GM18868 (cell line): Measurements from ENCODE around the gene WSB1.
A peak's percentile ranks its signal among the peaks of the same experiment; 100 is the strongest.
"Not testable (repeated sequence)": the region's sequence is repeated elsewhere in the genome, so short reads cannot be mapped to it uniquely, and the experiment has no call there.

ENCODE experiments used
- ATAC-seq: cut with Tn5 transposase; IDR thresholded peaks from one replicate; pipeline ENCODE4 v1.9.1; 2021; ENCODE audit warnings: mild to moderate bottlenecking, moderate library complexity; ENCODE audit not compliant: unreplicated experiment

The WSB1 gene, protein sequence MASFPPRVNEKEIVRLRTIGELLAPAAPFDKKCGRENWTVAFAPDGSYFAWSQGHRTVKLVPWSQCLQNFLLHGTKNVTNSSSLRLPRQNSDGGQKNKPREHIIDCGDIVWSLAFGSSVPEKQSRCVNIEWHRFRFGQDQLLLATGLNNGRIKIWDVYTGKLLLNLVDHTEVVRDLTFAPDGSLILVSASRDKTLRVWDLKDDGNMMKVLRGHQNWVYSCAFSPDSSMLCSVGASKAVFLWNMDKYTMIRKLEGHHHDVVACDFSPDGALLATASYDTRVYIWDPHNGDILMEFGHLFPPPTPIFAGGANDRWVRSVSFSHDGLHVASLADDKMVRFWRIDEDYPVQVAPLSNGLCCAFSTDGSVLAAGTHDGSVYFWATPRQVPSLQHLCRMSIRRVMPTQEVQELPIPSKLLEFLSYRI

DNA sequence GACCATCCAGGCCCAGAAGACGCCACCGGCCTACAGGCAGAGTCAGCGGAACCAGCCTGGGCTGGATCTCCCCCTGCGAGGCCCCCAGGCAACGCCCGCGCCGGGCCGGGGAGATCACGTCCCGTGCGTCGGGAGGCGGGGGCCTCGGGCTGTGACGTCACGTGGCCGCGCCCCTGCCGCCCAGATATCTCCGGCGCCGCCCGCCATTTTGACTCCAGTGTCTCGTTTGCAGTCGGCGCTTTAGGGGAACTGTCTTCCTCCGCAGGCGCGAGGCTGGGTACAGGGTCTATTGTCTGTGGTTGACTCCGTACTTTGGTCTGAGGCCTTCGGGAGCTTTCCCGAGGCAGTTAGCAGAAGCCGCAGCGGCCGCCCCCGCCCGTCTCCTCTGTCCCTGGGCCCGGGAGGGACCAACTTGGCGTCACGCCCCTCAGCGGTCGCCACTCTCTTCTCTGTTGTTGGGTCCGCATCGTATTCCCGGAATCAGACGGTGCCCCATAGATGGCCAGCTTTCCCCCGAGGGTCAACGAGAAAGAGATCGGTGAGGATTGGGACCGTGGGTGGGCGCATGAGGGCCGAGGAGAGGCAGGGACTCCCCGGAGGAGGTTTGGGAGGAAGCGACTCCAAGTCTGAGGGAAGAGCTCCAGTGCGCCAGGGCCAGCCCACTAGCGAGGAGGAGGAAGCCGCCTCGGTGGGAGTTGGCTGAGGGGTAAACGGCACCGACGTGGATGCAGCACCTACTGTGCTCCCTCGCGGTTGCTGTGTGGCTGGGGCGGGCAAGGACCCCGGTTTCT is at the start of gene WSB1:
WSB1 (plus strand) TSS at position 217 of the 791 bp plus-strand sequence; CDS start at position 499, 282 bp downstream.
- ATAC-seq, result peak; percentile 80

DNA sequence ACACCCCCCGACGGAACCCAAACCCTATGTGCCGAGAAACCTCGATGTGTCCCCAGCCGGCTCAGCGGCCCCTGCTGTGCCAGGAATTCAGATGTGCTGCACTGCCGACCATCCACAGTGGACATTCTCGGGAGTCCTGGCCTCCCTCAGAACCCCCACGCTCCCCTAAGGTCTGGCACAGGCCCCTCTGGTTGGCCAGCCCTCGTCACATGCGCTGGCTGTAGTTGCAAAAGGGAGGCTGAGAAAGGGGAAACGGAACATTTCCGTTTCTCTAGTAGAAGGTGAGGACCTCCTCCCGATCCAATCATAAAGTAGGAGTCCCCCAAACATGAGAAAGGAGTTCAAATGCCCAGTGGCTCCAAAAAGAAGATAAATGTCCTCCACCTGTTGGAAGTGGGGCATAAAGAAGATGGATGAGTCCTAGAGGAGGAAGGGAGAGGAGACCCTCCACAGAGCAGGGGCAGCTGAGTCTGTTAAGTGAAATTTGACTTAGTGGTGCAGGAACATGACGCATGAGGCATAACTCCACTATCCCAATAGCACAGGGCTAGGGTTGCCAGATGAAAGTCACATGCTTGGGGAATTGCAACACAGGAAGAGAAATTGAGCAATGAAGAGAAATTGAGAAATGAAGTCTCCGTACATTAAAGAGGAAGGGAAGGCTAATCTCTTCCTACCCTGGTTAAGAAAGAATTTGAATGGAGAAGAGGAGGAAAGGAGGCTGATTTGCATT is 49.3 kb upstream of the WSB1 start:
- no peak for ATAC-seq

DNA sequence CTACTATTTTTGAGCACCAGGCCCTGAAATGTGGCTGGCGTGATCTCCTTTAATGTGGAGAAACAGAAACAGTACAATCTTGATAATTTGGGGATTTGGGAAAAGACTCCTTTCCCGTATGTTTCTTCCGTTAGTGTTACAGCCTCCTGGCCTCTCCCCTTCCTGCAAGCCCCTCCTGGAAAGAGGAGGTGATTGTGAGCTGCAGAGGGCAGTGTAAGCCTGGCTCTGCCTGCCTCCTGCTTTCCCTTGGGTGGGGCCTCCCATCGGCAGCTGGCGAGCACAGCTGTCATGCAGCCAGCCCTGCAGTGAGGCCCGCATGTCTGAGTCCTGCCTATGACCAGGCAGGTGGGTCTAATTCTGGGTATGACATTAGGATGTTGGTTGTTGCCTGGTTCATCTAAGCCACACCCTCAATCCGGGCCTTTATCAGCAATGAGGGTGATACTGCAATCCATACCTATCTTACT is 48.7 kb upstream of the WSB1 start:
- peak; percentile 89 for ATAC-seq

DNA sequence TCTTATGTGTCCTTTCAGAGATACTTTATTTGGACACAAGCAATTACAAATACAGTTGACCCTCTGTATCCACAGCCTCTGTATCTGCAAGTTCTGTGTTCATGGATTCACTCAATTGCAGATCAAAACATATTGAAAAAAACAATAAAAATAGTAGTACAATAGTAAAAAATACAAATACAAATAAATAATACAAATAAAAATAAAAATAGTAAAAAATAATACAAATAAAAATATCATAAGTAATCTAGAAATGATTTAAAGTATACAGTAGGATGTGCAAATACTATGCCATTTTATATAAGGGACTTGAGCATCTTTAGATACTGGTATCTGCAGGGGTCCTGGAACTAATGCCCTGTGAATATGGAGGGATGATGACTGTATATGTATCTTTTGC is 47.4 kb upstream of the WSB1 start:
- ATAC-seq, result no peak

DNA sequence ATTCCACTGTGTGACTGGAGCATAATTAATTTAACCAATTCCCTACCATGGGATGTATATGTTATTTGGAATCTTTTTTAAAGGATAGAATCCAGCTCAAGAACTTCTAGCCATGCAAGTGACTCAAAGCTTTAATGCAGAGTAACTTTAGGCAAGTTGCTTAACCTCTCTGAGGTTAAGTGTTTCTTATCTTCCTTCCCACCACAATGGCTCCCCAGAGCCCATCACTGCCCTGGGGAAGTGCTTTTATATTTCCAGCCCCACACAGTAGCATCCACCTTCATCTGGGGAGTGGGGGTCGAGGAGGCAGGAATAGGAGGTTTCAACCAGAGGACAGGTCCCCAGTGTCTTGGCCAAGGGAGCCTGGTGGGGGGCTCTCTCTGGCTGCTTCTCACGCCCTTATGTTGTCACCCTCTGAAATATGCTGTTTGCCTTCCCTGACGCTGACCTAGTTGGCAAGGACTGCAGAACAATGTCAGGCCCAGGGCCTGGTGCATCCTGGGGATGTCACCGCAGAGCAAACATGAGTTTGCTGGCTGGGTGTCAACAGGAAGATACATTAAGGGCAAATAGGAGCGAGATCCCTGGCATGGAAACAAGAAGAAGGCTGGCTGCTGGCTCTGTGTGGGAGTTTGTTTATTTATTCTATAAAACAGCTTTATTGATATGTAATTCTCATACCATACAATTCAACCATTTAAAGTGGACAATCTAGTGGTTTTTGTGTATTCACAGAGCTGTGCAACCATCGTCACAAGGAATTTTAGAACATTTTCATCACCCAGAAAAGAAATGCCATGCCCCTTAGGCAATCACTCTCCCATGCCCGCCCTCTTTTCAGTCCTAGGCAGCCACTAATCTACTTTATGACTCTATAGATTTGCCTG is 46.6 kb upstream of the WSB1 start:
- no peak for ATAC-seq

DNA sequence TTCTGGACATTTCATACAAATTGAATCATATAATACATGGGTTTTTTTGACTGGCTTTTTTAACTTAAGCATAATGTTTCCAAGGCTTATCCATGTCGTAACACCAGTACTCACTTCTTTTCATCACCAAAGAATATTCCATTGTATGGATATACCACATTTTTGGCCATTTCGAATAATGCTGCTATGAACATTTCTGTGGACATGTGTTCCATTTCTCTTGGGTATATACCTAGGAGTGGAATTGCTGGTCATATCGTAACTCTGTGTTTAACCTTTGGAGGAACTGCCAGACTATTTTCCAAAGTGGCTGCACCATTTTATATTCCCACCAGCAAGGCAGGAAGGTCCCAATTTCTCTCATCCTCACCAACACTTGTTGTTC is 46.0 kb upstream of the WSB1 start:
- ATAC-seq, result no peak

DNA sequence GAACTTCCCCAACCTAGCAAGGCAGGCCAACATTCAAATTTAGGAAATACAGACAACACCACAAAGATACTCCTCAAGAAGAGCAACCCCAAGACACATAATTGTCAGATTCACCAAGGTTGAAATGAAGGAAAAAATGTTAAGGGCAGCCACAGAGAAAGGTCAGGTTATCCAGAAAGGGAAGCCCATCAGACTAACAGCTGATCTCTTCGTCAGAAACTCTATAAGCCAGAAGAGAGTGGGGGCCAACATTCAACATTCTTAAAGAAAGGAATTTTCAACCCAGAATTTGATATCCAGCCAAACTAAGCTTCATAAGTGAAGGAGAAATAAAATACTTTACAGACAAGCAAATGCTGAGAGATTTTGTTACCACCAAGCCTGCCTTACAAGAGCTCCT is 43.1 kb upstream of the WSB1 start:
- not testable (repeated sequence) for ATAC-seq

DNA sequence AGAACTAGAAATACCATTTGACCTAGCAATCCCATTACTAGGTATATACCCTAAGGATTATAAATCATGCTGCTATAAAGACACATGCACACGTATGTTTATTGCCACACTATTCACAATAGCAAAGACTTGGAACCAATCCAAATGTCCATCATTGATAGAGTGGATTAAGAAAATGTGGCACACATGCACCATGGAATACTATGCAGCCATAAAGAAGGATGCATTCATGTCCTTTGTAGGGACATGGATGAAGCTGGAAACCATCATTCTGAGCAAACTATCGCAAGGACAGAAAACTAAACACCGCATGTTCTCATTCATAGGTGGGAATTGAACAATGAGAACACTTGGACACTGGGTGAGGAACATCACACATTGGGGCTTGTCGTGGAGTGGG is 39.1 kb upstream of the WSB1 start:
- not testable (repeated sequence) for ATAC-seq

DNA sequence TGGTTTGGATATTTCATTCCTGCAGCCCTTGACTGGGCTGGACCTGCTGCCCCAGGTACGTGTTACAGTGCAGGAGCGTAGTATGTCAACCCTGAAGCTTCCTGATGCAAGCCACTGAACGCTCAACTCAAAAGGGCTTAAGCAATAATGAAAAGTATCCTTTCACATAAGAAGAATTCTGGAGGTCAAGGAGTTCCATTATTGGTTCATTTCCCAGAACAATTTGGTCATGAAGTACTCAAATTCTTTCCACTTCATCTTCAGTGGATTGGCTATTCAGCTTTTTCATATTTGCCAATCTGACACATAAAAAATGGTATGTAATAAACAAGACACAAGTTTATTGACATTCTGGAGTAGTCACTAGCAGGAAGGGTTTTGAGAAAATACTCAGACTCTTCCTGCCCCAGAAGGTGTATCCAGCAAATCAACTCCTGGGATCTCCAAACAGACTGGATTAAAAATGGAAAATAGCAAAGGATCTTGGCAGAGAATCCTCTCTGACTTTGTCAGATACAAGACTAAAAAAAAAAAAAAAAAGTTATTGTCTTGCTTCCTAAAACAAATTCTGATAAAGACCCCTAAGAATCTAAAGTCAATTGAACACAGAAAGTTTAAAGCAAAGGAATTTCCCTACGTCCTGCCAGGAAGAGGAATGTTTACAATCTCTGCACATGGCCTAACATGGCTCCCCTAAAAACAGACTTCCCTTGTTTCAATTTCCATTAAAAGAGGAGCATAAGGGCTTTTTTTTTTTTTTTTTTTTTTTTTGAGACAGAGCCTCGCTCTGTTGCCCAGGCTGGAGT is 37.5 kb upstream of the WSB1 start:
- ATAC-seq, result no peak

DNA sequence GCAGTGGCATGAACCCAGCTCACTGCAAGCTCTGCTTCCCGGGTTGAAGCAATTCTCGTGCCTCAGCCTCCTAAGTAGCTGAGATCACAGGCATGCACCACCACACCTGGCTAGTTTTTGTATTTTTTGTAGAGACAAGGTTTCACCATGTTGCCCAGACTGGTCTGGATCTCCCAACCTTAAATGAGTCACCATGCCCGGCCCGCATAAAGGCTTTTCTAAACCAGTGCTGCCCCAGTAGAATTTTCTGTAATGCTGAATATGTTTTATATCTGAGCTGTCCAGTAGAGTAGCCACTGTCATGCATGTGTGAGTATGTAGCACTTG is 36.9 kb upstream of the WSB1 start:
- ATAC-seq, result no peak

DNA sequence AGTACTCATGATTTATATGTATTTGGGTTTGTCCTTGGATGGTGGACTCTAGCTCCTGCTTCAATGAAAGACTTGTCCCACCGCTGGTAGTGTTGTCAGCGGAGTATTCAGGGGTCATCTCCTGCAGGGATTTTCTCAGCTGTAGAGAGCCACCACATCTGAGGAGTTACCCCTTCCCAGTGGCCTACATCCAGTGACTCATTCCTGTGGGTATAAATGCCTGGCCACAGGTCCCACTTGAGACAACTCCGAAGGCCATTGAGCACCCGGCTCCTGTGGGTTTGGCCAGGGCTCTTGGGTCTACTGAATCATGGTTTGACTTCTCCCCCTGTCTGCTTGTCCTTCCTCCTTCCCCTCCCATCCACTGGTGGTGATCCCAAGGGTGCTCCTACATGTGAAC is 34.6 kb upstream of the WSB1 start:
- no peak for ATAC-seq

DNA sequence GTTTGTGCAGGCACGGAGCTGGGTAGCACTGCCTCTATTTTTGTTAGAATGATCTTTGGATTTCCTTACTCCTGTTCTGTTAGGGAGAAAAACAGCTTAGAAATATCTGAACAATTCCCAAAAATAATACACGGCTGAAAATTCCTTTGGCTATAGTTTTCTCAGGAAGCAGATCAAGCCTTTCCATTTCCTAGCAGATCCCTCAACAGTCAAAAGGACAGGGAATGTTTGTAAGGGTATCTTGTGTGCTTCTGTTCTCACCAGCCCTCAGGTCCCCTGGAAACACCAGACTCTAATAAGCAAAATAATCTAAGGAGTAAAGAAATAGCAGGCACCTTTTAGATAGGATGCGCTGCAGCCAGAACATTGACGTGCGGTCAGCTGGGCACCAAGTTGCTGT is 30.5 kb upstream of the WSB1 start:
- no peak for ATAC-seq

DNA sequence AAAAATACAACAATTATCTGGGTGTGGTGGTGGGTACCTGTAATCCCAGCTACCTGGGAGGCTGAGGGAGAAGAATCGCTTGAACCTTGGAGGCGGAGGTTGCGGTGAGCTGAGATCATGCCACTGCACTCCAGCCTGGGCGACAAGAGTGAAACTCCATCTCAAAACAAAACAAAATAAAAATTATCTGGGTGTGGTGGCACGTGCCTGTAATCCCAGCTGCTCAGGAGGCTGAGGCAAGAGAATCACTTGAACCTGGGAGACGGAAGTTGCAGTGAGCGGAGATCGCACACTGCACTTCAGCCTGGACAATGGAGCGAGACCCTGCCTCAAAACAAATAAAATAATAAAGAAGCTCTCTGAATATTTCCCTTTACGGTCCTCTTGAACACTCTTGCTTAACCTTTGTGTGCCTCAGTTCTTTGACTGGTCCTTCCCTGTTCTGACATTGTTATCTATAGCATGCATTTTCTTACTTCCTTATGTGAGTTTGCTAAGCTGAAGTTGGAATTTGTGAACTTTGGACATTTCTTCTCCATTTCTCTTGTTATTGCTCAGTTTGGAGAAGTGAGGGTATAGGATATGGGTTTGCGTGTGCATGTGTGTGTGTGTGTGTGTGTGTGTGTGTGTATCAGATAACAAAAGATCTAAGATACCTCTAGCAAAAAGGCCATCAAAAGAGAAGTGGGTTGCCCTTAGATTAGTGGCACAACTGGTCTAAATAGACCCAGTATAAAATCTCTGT is 29.7 kb upstream of the WSB1 start:
- no peak for ATAC-seq

DNA sequence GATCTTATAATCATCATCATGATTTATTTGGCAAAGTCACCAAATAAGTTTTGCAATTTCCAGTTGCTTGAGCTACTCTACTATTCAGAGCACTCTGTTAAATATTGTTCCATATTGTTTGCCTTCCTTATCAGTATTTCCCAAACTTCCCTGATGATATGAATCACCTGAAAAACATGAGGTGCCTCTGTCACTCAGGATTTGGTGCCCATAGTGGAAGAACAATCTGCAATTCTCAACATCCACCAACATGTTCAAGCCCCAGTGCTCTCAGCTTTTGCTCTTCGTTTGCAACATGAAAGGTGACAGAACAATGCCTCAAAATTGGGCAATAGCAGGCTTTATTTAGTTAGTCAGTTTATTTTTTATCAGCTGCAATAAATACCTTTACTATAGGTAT is 28.6 kb upstream of the WSB1 start:
- ATAC-seq, result no peak

DNA sequence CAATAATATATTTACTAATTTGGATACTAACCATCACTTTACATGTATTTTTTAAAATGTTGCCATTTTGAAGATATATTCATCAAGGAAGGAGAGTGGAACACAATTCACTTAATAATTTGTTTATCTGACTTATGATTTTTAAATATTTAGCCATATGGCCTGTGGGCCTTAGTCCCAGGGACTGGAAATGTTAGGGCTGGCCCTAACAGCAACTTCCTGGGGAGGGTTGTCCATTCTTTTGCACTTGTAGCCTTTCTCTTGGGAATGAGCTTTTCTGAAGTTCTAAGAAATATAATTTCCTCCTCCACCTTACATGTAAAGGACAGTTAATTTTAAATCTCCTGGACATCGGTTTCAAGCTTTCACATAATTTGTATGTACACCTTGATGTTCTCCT is 27.7 kb upstream of the WSB1 start:
- no peak for ATAC-seq

DNA sequence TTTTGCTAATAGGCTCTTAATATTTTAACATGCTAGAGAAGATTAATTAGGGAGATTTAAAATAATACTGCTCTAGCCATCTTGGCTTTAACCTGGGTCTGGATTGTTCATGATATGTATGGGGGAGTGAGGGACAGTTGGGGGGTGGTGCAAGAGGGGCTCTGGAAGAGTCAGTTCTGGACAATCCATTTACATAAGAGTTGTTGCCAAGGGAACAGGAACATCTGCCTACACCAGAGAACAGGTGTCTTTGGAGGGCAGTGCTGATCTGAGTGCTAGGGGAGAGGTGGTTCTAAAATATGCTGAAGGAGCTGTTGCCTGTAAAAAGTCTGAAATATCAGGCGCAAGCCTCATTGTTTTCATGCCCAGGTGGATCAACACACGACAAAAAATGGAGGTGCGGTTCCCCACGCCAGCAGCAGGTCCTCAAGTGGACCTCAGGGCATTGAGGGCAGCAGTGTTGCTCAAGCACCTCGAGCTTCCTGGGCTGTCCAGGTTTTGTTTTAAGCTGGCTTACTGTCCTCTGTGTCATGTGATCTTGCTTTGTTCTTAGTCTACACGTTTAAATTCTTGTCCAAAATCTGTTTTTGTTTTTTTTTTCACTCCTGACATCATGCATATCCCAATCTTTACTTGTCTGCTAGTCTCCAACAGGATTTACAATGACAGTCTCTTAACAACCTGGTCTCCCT is 25.4 kb upstream of the WSB1 start:
- ATAC-seq, result no peak

DNA sequence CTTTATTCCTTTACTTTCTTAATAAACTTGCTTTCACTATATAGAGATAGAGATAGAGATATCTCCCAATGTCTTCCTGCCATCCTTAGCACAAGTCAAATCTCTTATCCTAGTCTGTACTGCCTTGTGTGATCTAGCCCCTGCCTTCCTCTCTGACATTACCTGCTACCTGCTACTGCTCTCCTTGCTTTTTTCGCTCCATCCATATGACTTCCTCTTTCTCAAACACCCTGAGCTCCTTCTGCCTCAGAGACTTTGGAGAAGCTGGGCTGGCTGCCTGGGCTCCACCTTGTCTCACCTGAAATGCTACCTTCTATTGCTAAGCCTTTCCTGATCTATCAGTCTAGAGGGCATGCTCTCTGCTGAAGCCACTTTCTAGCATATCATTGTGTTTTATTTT is 24.7 kb upstream of the WSB1 start:
- no peak for ATAC-seq

DNA sequence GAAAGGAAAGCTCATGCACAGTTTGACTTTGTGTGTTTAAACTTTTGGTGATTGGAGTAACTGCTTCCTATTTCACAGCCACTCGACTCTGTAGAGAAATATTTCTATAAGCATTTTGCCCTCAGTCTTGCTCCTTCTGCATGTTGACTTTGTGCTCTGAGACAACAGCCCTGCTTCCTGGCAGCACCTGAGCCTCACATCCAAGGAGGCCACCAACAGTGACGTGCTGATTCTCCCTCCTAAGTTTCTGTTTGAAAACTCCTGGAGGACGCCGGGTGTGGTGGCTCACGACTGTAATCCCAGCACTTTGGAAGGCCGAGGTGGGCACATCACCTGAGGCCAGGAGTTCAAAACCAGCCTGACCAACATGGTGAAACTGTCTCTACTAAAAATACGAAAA is 23.9 kb upstream of the WSB1 start:
- ATAC-seq, result no peak
